NCI-H2081 treated with DMSO at 0.1 percent for 48 hours (cell line): ENCODE results near the gene LTBP1.
"Not testable (repeated sequence)": the region's sequence is repeated elsewhere in the genome, so short reads cannot be mapped to it uniquely, and the experiment has no call there.

Experiments used
- DNase-seq: peaks from one replicate; lab custom pipeline; 2025; lab: John Stamatoyannopoulos, UW

LTBP1 gene

GRCh38 chr2:32965523-32966171 lies 18.9 kb downstream of the LTBP1 start:
- DNase-seq = no peak

DNA sequence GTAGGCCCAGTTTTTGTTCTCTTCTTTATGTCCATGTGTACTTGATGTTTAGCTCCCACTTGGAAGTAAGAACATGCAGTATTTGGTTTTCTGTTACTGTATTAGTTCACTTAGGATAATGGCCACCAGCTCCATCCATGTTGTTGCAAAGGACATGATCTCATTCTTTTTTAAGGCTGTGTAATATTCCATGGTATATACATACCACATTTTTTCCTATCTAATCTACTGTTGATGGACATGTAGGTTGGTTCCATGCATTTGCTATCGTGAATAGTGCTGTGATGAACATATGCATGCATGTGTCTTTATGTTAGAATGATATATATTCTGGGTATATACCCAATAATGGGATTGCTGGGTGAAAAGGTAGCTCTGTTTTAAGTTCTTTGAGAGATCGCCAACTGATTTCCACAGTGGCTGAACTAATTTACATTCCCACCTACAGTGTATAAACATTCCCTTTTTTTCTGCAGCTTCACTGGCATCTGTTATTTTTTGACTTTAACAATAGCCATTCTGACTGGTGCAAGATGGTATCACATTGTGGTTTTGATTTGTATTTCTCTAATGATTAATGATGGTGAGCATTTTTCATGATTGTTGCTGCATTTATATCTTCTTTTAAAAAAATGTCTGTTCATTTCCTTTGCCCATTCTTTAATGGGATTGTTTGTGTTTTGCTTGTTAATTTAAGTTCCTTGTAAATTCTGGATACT lies 22.9 kb downstream of the LTBP1 start:
- no peak for DNase-seq

GRCh38 chr2:32973772-32974171 lies 27.0 kb downstream of the LTBP1 start:
- not testable (repeated sequence) for DNase-seq

DNA sequence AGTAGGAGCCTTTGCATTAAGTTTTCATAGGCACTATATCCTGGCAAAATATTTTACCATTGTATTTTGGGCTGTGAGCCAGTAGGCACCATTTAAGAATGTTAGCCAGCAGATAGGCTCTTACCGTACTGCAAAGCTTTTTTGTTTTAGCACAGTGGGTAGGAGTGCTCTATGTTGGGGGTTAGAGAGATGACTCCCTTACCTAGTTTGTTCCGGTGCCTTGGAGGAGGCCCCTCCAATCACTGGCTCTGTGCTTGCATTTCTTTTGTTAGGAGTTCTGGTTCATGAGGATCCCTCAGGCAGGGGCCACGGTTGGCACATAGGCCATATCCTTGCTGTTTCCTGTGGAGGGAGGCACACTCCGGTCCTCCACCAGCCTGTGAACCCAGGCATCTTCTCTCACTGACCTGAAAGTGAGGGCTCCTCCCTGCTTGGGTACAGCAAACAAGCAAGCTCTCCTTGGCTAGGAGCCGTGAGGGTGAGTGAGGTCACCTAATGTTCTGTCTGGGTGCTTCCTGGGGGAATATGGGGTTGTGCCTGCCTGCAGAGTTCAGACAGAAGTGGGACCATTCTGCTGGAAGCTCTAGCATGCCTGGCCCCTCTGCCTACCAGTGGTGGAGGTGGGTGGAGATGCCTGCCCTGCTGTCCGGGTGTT lies 29.8 kb downstream of the LTBP1 start:
- no peak for DNase-seq

DNA sequence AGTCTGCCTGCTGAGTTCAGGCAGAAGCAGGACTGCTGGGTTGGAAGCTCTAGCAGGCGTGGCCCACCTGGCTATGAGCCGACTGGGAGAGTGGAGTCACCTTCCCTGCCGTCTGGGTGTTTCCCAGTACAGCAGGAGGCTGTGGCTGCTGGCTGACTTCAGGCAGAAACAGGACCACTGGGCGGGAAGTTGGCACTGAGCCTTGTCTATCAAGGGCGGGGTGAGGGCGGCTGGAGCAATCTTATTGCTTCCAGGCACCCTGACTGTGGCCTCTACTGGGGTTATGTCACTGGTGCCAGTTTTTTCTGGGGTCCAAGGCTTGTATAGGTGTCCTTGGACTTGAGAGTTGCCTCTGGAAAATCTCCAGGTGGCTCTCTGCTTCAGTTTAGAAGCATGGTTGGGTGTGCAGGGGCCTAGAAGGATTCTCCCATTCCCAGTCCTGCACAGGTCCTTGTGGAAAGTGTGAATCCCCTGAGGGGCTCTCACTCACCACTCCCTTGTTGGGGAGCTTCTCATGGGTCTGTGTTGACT lies 30.5 kb downstream of the LTBP1 start:
- no peak for DNase-seq

DNA sequence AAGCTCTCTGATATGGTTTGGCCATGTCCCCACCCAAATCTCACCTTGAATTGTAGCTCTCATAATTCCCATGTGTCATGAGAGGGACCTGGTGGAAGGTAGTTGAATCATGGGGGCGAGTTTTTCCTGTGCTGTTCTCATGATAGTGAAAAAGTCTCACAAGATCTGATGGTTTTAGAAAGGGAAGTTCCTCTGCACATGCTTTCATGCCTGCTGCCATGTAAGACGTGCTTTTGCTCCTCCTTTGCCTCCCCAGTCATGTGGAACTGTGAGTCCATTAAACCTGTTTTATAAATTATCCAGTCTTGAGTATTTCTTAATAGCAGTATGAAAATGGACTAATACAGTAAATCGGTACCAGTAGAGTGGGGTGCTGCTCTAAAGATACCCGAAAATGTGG lies 34.9 kb downstream of the LTBP1 start:
- no peak for DNase-seq

- not testable (repeated sequence) for DNase-seq
These were observed 36.6 kb downstream of the LTBP1 start for GRCh38 chr2:32983193-32983924.

- DNase-seq = no peak
These were observed 39.7 kb downstream of the LTBP1 start for GRCh38 chr2:32986480-32986879.

DNA sequence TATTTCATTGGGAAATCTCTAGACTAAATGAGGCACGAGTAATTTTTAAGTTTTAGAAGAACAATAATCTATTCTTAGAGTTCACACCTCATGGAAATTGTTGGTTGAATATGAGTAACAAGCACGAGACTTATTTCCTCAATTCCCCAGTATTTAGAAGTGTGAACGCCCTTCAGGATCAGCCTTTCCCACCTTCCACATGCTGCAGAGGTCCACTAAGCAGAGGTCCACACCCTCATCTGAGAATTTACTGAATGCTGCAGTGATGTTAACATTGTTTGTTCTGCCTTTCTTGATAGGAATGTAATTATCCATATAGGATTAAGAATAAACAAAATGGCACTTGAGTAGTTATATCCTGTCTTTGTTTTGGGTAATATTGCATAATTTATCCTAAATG lies 41.8 kb downstream of the LTBP1 start:
- no peak for DNase-seq

DNA sequence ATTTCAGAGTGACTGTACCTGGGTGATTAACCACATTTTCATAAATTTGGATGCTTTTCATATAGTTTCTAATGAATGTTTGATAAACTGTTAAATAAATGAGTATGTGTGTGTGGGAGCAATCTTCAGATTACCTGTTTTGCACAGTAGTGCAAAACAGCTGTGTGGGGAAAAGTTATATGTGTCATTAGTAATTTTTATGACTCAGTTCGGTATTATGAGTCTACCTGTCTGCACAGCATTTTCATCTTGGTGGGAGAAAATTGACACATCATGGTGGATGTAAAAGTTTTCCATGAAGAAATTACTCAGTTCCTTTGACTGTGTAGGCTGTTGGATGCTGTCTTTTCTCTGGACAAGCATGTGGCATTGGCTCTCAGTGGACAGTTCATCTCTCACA lies 43.8 kb downstream of the LTBP1 start:
- DNase-seq = no peak

- DNase-seq = no peak
These were observed 44.5 kb downstream of the LTBP1 start for GRCh38 chr2:32991091-32991845.

GRCh38 chr2:32993005-32993539 lies 46.3 kb downstream of the LTBP1 start:
- no peak for DNase-seq

- DNase-seq = no peak
These were observed 51.0 kb downstream of the LTBP1 start for GRCh38 chr2:32997705-32998104.

- DNase-seq = no peak
These were observed 54.2 kb downstream of the LTBP1 start for GRCh38 chr2:33000986-33001385.

DNA sequence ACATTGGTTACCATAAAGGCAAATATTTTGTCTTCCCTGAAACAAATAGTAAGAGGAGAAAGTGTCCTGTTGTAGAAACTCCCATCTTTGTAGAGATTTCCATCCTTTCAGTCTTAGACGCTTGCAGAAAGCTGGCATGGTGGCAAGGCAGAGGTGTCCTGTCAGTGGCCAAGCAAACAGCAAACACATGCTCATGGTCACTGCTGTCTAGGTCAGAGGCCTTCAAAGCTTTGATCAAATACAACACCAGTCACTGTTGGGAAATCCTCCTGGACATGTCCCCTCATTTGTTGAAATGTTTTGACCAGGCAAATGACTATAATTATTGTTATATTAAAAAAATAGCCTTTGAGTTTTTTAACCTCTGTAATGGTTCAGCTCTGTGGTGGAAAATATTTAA lies 55.1 kb downstream of the LTBP1 start:
- no peak for DNase-seq

DNA sequence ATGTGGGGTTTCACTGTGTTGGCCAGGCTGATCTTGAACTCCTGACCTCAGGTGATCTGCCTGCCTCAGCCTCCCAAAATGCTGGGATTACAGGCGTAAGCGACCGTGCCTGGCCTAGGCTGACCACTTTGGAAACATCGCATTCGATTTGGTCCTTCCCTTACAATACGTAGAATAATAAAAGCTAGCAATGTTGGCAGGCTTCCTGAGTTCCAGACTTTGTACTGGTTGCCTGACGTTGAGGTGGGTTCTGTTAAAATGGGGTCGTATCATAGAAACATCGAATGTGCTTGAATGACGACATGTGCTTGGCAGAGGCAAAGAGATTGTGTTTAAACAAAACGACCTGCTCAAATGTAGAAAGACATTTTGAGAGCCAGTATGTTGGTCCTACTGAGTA lies 56.1 kb downstream of the LTBP1 start:
- no peak for DNase-seq

GRCh38 chr2:33005057-33005456 lies 58.3 kb downstream of the LTBP1 start:
- no peak for DNase-seq

DNA sequence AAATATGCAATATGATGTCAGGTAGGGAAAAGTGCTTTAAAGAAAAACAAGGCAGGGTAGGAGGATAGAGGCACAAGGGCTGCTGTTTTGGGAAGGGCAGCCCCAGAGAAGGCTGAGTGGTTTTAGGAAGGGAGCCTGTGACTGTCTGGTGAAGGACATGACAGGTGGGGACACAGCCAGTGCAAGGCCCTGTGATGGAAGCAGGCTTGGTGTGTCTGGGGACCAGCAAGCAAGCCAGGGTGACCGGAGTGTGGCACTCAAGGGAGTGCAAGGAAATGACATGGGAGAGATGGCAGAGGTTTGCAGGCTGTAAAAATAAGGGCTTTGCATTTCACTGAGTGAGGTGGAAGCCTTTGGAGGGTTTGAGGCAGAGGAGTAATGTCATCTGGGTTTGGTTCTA lies 62.0 kb downstream of the LTBP1 start:
- DNase-seq = no peak

GRCh38 chr2:33009249-33009648 lies 62.5 kb downstream of the LTBP1 start:
- DNase-seq = no peak

GRCh38 chr2:33011373-33011772 lies 64.6 kb downstream of the LTBP1 start:
- DNase-seq = no peak

DNA sequence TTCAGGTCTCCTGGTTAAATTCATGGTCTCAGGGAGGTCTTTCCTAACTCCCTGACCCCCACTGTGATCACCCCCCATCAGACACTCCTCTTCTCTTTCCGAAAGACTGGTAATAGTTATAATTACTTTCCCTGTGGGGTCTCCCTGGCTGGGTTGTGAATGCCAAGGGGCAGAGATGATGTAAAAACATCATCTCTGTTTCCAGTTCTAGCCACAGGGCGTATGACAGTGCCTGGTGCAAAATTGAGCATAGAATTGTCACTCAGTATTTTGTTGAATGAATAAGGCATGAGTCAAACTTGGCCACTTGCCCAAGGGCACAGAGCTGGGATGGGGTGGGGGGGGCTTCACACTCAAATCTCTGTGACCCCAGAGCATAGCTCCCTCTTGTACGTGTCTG lies 65.2 kb downstream of the LTBP1 start:
- no peak for DNase-seq
